Panc1 (cell line): Measurements from ENCODE around the gene MAG.

Experiments used
- CTCF ChIP-seq: fragments of 450-650 bp; IDR thresholded peaks from 2 replicates; pipeline ENCODE4 v1.5.1; 2017; ENCODE audit warnings: mild to moderate bottlenecking
- POLR2AphosphoS5 ChIP-seq: IDR thresholded peaks from 2 replicates; pipeline ENCODE4 v1.6.1; 2012; ENCODE audit warnings: mild to moderate bottlenecking, low read depth, low read length, moderate library complexity
- REST ChIP-seq, 2 experiments: IDR thresholded peaks; 2 replicates each; pipeline ENCODE4 v1.6.1; 2011 to 2012; ENCODE audit warnings: low read depth in 2 of 2, control low read depth in 1 of 2, low read length in 1 of 2, mild to moderate bottlenecking in 1 of 2, moderate library complexity in 1 of 2; ENCODE audit not compliant: insufficient read depth in 1 of 2

DNA sequence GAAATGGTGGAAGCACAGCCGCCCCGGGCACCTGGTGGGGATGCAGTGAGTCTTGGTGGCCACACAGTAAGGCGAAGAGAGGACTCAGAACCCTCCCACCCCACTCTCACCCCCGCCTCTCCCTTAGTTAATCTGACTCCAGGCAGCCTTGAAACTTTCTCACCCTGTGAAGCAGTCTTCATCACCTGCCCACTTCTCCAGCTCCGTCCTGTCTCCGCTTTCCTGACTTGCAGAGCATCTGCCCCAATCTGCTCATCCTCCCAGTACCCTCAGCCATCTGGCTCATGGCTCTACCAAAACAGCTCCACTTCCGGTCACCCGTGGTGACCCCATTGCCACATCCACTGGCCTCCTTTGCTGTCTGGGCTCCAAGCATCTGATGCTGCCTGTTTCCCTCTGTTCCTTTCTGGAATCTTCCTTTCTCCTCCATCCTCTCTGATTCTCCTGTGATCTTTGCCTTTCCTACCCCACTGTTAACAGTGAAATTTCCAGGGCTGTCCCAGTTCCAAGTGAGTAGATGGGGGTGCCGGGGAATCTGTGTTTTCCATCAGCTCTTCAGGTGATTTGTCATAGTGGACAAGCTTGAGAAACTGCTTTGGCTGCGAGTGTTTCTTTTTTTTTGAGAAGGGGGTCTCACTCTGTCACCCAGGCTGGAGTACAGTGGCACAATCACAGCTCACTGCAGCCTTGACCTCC, 18.9 kb upstream of the MAG start:
- TF ChIP-seq CTCF = no peak
- no peak for TF ChIP-seq REST (IDR thresholded peaks at IDR 0.05; ENCODE audit: insufficient read depth in 1 of 2, low read depth in 2 of 2, low read length in 1 of 2)
- TF ChIP-seq POLR2AphosphoS5 = no peak
